HEK293 (cell line): Measurements from ENCODE around the gene SCGB1A1.

Experiments used
- CTCF ChIA-PET: fragments of 350-600 bp; formaldehyde crosslinking; extraction: SDS; loops from one replicate; lab custom pipeline; 2021; ENCODE audit warnings: antibody characterized with exemption; lab: Yijun Ruan, JAX
- POLR2A ChIA-PET: fragments of 300-600 bp; formaldehyde crosslinking; extraction: SDS; loops from one replicate; lab custom pipeline; 2020; ENCODE audit warnings: antibody characterized with exemption, inconsistent platforms; lab: Yijun Ruan, JAX
- H3K27ac ChIP-seq: fragments of 200-500 bp; sonication (Bioruptor generic); 2 replicates; pipeline ENCODE4 v1.5.1; 2014; ENCODE audit warnings: low read depth, low read length, control low read depth, inconsistent platforms; ENCODE audit errors: extremely low read depth
- H3K36me3 ChIP-seq, 2 experiments: fragments of 200-500 bp in 1 of 2; sonication (Bioruptor generic) in 1 of 2; 1 replicate in 1 of 2; 2 replicates in 1 of 2; pipeline ENCODE4 v1.5.1; 2014 to 2017; ENCODE audit warnings: inconsistent platforms in 2 of 2, low read length in 2 of 2; ENCODE audit not compliant: control insufficient read depth in 2 of 2, insufficient read depth in 1 of 2
- H3K4me1 ChIP-seq: fragments of 200-500 bp; sonication (Bioruptor generic); 2 replicates; pipeline ENCODE4 v1.5.1; 2014; ENCODE audit warnings: mild to moderate bottlenecking, low read length, inconsistent platforms; ENCODE audit not compliant: control insufficient read depth, insufficient read depth
- H3K4me3 ChIP-seq: 2 replicates; pipeline ENCODE4 v1.5.1; 2011; ENCODE audit warnings: low read depth, mild to moderate bottlenecking, control low read depth, low read length, moderate library complexity
- H3K9me3 ChIP-seq: fragments of 200-500 bp; sonication (Bioruptor generic); 2 replicates; pipeline ENCODE4 v1.5.1; 2014; ENCODE audit warnings: low read depth, low read length, inconsistent platforms; ENCODE audit not compliant: control insufficient read depth, insufficient read depth
- EGR2 ChIP-seq: fragments of 450-650 bp; formaldehyde crosslinking; IDR thresholded peaks from 2 replicates; pipeline ENCODE4 v1.5.1; 2016; ENCODE audit warnings: low read depth, missing biosample characterization, missing genetic modification characterization
- ELK4 ChIP-seq: IDR thresholded peaks from 2 replicates; pipeline ENCODE4 v1.6.1; 2011; ENCODE audit warnings: mild to moderate bottlenecking, low read depth, low read length, borderline replicate concordance
- KLF1 ChIP-seq: fragments of 450-650 bp; formaldehyde crosslinking; IDR thresholded peaks from 2 replicates; pipeline ENCODE4 v1.5.1; 2016; ENCODE audit warnings: missing biosample characterization, missing genetic modification characterization
- KLF10 ChIP-seq: fragments of 450-650 bp; IDR thresholded peaks from 2 replicates; pipeline ENCODE4 v1.5.1; 2018; ENCODE audit warnings: missing biosample characterization, mild to moderate bottlenecking, missing genetic modification characterization
- PRDM1 ChIP-seq: fragments of 450-650 bp; formaldehyde crosslinking; IDR thresholded peaks from 2 replicates; pipeline ENCODE4; 2016; ENCODE audit warnings: missing biosample characterization, missing genetic modification characterization
- RBAK ChIP-seq: fragments of 450-650 bp; formaldehyde crosslinking; IDR thresholded peaks from 2 replicates; pipeline ENCODE4 v1.5.1; 2016; ENCODE audit warnings: missing biosample characterization, missing genetic modification characterization
- SCRT1 ChIP-seq: fragments of 450-650 bp; formaldehyde crosslinking; IDR thresholded peaks from 2 replicates; pipeline ENCODE4 v1.5.1; 2016; ENCODE audit warnings: missing biosample characterization, missing genetic modification characterization, borderline replicate concordance
- ZBTB48 ChIP-seq: fragments of 450-650 bp; formaldehyde crosslinking; IDR thresholded peaks from 2 replicates; pipeline ENCODE4 v1.5.1; 2016; ENCODE audit warnings: missing biosample characterization, missing genetic modification characterization
- ZFHX2 ChIP-seq: fragments of 450-650 bp; formaldehyde crosslinking; conservative IDR thresholded peaks from 2 replicates; pipeline ENCODE4 v1.5.1; 2016; ENCODE audit warnings: missing biosample characterization, missing genetic modification characterization
- ZFP3 ChIP-seq: fragments of 450-650 bp; formaldehyde crosslinking; IDR thresholded peaks from 2 replicates; pipeline ENCODE4 v1.5.1; 2016; ENCODE audit warnings: low read depth, missing biosample characterization, missing genetic modification characterization
- ZNF10 ChIP-seq: fragments of 450-650 bp; formaldehyde crosslinking; IDR thresholded peaks from 2 replicates; pipeline ENCODE4 v1.5.1; 2017; ENCODE audit warnings: missing biosample characterization, missing genetic modification characterization
- ZNF112 ChIP-seq: fragments of 450-650 bp; formaldehyde crosslinking; IDR thresholded peaks from 2 replicates; pipeline ENCODE4 v1.5.0; 2017; ENCODE audit warnings: missing biosample characterization, missing genetic modification characterization
- ZNF155 ChIP-seq: fragments of 450-650 bp; formaldehyde crosslinking; IDR thresholded peaks from 2 replicates; pipeline ENCODE4 v1.5.1; 2016; ENCODE audit warnings: missing biosample characterization, missing genetic modification characterization
- ZNF157 ChIP-seq: fragments of 450-650 bp; formaldehyde crosslinking; IDR thresholded peaks from 2 replicates; pipeline ENCODE4 v1.5.1; 2016; ENCODE audit warnings: missing biosample characterization, missing genetic modification characterization
- ZNF175 ChIP-seq: fragments of 450-650 bp; formaldehyde crosslinking; IDR thresholded peaks from 2 replicates; pipeline ENCODE4 v1.5.1; 2016; ENCODE audit warnings: missing biosample characterization, missing genetic modification characterization
- ZNF202 ChIP-seq: fragments of 450-650 bp; formaldehyde crosslinking; IDR thresholded peaks from 2 replicates; pipeline ENCODE4 v1.5.1; 2016; ENCODE audit warnings: missing biosample characterization, missing genetic modification characterization, borderline replicate concordance
- ZNF302 ChIP-seq: fragments of 450-650 bp; formaldehyde crosslinking; IDR thresholded peaks from 2 replicates; pipeline ENCODE4 v1.5.1; 2016; ENCODE audit warnings: missing biosample characterization, missing genetic modification characterization, low read depth
- ZNF433 ChIP-seq: fragments of 450-650 bp; formaldehyde crosslinking; IDR thresholded peaks from 2 replicates; pipeline ENCODE4 v1.5.1; 2016; ENCODE audit warnings: missing biosample characterization, missing genetic modification characterization, low read depth
- ZNF585B ChIP-seq: fragments of 450-650 bp; formaldehyde crosslinking; IDR thresholded peaks from 2 replicates; pipeline ENCODE4 v1.5.1; 2016; ENCODE audit warnings: missing biosample characterization, missing genetic modification characterization
- ZNF692 ChIP-seq: fragments of 450-650 bp; formaldehyde crosslinking; IDR thresholded peaks from 2 replicates; pipeline ENCODE4 v1.5.1; 2016; ENCODE audit warnings: missing biosample characterization, missing genetic modification characterization
- TF ChIP-seq, protein P1 (sequence below): fragments of 450-650 bp; IDR thresholded peaks from 2 replicates; pipeline ENCODE4 v1.5.1; 2018; ENCODE audit warnings: missing biosample characterization, missing genetic modification characterization
- TF ChIP-seq, protein P2 (sequence below): fragments of 450-650 bp; formaldehyde crosslinking; IDR thresholded peaks from 2 replicates; pipeline ENCODE4 v1.5.1; 2016; ENCODE audit warnings: missing biosample characterization, missing genetic modification characterization

The SCGB1A1 gene

DNA sequence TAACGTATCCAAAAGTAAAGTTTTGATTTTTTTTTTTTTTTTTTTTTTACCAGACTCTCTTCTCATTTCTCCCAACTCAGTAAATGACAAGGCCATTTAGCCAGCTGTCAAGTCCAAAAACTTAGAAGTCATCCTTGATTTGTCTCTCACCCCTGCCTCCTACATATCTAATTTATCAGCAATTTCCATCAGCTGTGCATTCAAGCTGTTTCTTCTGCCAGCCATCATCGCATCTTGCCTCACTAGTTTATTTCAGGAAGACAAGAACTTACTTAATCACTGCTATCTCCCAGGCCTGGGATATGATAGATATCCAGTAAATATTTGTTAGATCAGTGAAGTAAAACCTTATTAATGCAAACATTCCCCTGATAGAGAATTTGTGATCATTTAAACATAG lies 47.6 kb downstream of the SCGB1A1 start (continued):
- no peak for TF ChIP-seq ZBTB48 (tag by site-specific recombination)
- TF ChIP-seq, all 188 proteins: peak for 0

- ChIA-PET CTCF (interaction anchor here (0.9 to 2.8 kb wide), 2 partner anchors 10 to 44 kb away, joined by 5 to 8 read pairs; no protein-coding TSS in a partner anchor), POLR2A (no interaction called here)
- no peaks in the 10 kb centered on the region for H3K9me3 ChIP-seq
- TF ChIP-seq ELK4 (no peak), KLF10 (tag by site-specific recombination) (no peak)
- TF ChIP-seq, protein P1, sequence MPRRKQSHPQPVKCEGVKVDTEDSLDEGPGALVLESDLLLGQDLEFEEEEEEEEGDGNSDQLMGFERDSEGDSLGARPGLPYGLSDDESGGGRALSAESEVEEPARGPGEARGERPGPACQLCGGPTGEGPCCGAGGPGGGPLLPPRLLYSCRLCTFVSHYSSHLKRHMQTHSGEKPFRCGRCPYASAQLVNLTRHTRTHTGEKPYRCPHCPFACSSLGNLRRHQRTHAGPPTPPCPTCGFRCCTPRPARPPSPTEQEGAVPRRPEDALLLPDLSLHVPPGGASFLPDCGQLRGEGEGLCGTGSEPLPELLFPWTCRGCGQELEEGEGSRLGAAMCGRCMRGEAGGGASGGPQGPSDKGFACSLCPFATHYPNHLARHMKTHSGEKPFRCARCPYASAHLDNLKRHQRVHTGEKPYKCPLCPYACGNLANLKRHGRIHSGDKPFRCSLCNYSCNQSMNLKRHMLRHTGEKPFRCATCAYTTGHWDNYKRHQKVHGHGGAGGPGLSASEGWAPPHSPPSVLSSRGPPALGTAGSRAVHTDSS, result no peak
- TF ChIP-seq, all 188 proteins: peak for 0
- Histone ChIP-seq H3K27ac (no peak overlapping the region), H3K4me3 (no peak overlapping the region), H3K4me1 (no peaks in the 10 kb centered on the region), H3K36me3 (no peaks in the 10 kb centered on the region)
Measured at GRCh38 chr11:62468577-62468976, 49.7 kb downstream of the SCGB1A1 start.

DNA sequence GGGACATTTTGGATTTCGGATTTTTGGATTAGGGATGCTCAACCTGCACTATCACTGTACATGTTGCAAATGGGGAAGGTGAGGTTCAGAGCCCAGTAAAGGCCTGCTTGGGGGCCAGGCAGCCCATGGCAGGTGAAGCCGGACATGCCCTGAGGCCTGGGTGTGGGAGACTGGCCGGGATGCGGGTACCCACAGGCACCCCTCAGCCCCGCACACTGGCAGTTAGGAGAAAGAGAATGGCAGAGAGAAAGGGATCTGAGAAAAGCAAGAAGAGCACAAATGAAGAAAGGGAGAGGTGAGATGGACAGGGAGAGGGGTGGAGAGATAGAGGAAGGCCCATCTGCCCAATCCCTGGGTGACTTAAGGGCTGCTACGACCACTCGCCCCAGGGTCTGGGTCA lies 52.8 kb downstream of the SCGB1A1 start:
- no peak overlapping the region for H3K4me3 ChIP-seq
- H3K27ac ChIP-seq, result no peak overlapping the region
- H3K4me1 ChIP-seq, result no peaks in the 10 kb centered on the region
- CTCF ChIA-PET, result no interaction called here
- POLR2A ChIA-PET, result no interaction called here
- peak; percentile 55; the same call in 1 of the 2 replicates for TF ChIP-seq PRDM1 (tag by site-specific recombination)
- no peak for TF ChIP-seq ZFP3 (tag by site-specific recombination)
- TF ChIP-seq, protein P2, sequence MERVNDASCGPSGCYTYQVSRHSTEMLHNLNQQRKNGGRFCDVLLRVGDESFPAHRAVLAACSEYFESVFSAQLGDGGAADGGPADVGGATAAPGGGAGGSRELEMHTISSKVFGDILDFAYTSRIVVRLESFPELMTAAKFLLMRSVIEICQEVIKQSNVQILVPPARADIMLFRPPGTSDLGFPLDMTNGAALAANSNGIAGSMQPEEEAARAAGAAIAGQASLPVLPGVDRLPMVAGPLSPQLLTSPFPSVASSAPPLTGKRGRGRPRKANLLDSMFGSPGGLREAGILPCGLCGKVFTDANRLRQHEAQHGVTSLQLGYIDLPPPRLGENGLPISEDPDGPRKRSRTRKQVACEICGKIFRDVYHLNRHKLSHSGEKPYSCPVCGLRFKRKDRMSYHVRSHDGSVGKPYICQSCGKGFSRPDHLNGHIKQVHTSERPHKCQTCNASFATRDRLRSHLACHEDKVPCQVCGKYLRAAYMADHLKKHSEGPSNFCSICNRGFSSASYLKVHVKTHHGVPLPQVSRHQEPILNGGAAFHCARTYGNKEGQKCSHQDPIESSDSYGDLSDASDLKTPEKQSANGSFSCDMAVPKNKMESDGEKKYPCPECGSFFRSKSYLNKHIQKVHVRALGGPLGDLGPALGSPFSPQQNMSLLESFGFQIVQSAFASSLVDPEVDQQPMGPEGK (tag by site-specific recombination), result no peak
- no peak for TF ChIP-seq ZNF10 (tag by site-specific recombination)
- TF ChIP-seq RBAK (tag by site-specific recombination), result no peak
- TF ChIP-seq, all 188 proteins: peak for 1
- no peaks in the 10 kb centered on the region for H3K9me3 ChIP-seq
- no peaks in the 10 kb centered on the region for H3K36me3 ChIP-seq

GRCh38 chr11:62472063-62472884 lies 53.4 kb downstream of the SCGB1A1 start:
- ChIA-PET CTCF (interaction anchor here (1.5 kb wide), 1 partner anchor 47 kb away, joined by 6 read pairs; no protein-coding TSS in a partner anchor), POLR2A (interaction anchor here (0.7 kb wide), 2 partner anchors 40 to 555 kb away, joined by 4 to 6 read pairs; partner anchors contain the start of gene RAB3IL1)
- Histone ChIP-seq H3K27ac (no peak overlapping the region), H3K9me3 (no peaks in the 10 kb centered on the region), H3K4me3 (no peak overlapping the region), H3K4me1 (no peaks in the 10 kb centered on the region), H3K36me3 (no peaks in the 10 kb centered on the region)
- TF ChIP-seq ZNF302 (tag by site-specific recombination) (no peak), ZNF692 (tag by site-specific recombination) (peak; percentile 79), KLF1 (tag by site-specific recombination) (peak; percentile 45; the same call in 1 of the 2 replicates), EGR2 (tag by site-specific recombination) (peak; percentile 82), ZNF112 (tag by site-specific recombination) (no peak), SCRT1 (tag by site-specific recombination) (no peak), ZNF155 (tag by site-specific recombination) (no peak), ZNF175 (tag by site-specific recombination) (no peak), ZNF585B (no peak), ZFHX2 (tag by site-specific recombination) (peak; percentile 93), ZNF202 (tag by site-specific recombination) (no peak), ZNF157 (tag by site-specific recombination) (no peak), ZNF433 (tag by site-specific recombination) (no peak)
